ENCODE measurements around the gene GPR61.

GPR61 gene, protein sequence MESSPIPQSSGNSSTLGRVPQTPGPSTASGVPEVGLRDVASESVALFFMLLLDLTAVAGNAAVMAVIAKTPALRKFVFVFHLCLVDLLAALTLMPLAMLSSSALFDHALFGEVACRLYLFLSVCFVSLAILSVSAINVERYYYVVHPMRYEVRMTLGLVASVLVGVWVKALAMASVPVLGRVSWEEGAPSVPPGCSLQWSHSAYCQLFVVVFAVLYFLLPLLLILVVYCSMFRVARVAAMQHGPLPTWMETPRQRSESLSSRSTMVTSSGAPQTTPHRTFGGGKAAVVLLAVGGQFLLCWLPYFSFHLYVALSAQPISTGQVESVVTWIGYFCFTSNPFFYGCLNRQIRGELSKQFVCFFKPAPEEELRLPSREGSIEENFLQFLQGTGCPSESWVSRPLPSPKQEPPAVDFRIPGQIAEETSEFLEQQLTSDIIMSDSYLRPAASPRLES

DNA sequence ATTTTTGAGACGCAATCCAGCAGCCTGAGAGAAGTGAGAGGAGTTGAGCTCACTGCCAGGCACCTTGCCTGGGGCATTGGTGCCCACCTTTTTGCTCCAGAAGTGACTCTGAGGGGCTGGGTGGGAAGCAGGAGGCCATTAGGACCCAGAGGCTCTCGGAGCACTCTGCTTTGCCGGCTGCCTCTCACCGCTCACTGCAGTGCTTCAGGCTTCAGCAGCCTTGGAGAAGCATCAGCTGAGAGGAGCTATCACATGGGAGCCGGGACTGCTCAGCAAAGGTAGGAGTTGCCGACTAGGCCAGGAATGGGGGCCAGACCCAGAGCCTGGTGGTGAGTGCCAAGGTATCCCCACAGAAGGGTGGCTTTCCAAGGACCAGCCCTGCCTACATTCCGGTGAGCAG, at the start of gene GPR61:
Gene GPR61 (plus strand): TSS at position 197 of the 400 bp plus-strand sequence. CDS start 3,151 bp downstream, outside the sequence.
- no peak for TF ChIP-seq GATA3 (IDR thresholded peaks at IDR 0.05; ENCODE audit: low read depth, low read length)
- no peak for TF ChIP-seq GATA2 (IDR thresholded peaks at IDR 0.05; ENCODE audit: low read depth, low read length)

DNA sequence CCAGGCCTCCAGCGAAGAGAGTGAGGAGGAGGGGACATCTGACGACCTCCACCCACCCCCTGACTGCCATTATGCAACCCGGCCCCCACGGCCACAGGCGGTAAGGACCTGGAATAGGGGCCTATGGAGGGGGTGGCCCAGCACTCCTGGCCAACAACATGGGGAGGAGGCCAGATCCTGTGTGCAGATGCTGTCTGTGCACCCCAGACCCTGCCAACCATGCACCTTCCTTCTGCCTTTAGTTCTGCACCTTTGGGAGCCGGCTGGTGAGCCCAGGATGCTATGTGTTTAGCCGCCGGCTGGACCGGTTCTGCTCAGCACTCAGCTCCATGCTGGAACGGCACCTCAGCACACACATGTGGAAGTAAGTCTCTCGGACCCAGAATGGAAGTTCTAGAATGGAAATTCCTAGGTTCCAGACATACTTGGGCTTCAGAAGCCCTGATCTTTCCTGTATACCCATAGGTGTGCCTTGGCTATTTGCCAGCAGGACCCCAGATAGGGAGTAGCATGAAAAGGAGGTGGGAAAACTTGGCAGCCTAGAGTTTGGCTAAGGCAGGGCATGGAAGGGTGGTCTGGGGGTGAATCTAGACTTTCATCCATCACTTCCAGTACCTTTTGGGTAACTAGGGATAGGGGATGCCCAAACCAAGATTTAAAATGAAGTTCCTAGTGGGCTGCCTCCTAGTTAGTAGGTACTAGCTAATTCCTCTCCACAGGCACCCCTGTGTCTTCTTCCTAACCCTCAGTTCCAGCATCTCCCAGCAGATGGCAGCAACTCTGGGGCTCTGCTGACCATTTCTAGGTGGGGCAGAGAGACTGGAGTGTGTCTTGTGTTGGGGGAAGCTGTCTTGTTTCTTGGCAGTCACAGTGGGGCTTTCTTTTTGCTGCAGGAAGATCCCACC, 49.4 kb upstream of the GPR61 start:
- no peak for TF ChIP-seq GATA2 (IDR thresholded peaks at IDR 0.05; ENCODE audit: low read depth, low read length)
- no peak for TF ChIP-seq GATA3 (IDR thresholded peaks at IDR 0.05; ENCODE audit: low read depth, low read length)

DNA sequence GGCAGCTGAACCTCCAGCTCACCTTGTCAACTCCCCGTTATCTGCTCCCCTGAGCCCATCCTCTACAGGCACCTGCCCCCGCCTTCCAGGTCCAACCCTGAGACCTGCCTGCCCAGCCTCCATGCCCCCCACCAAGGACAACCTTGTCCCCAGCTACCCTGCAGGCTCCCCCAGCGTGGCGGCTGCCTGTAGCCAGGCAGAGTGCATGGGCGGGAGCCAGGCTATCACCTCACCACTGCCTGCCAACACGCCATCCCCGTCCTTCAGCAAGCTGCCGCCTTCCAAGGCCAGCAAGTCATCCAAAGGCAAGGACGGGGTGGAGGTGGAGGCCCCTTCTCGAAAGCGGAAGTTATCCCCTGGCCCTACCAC, 48.8 kb upstream of the GPR61 start:
- TF ChIP-seq GATA2 (IDR thresholded peaks at IDR 0.05; ENCODE audit: low read depth, low read length) (no peak), GATA3 (IDR thresholded peaks at IDR 0.05; ENCODE audit: low read depth, low read length) (no peak)

DNA sequence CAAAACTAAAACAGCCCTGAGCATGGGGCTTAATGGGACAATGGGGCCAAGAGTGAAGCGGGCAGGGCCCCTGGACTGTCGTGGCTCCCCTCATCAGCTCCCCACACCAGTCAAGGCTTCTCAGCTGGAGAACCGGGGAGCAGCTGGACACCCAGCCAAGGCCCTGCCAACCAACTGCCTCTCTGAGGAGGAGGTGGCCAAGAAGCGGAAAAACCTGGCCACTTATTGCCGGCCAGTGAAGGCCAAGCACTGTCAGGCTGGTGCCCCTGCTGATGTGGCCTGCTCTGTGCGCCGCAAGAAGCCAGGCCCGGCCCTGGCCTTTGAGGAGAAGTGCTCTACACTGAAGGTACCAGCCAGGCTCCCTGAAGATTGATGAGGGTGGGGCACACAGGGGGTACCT, 48.3 kb upstream of the GPR61 start:
- no peak for TF ChIP-seq GATA2 (IDR thresholded peaks at IDR 0.05; ENCODE audit: low read depth, low read length)
- TF ChIP-seq GATA3 (IDR thresholded peaks at IDR 0.05; ENCODE audit: low read depth, low read length): no peak

DNA sequence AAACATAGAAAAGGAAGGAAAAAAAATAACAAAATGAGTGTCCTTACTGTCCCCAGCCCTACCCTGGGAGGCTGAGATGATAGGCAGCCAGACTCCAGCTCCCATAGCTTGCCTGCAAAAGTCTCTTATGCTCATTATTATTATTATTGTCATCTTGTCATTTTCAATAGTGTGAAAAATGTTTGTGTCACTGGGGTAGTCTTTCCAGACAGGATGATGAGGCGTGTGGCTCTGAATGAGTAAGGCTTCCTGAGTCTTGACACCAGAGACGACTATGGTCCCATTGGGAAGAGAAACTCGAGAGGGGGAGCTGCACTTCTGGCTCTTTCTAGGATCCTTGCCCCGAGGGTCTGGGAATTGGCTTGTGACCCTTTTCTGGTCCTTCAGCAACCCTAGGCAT, 46.9 kb upstream of the GPR61 start:
- TF ChIP-seq GATA2 (IDR thresholded peaks at IDR 0.05; ENCODE audit: low read depth, low read length) (no peak), GATA3 (IDR thresholded peaks at IDR 0.05; ENCODE audit: low read depth, low read length) (no peak)

DNA sequence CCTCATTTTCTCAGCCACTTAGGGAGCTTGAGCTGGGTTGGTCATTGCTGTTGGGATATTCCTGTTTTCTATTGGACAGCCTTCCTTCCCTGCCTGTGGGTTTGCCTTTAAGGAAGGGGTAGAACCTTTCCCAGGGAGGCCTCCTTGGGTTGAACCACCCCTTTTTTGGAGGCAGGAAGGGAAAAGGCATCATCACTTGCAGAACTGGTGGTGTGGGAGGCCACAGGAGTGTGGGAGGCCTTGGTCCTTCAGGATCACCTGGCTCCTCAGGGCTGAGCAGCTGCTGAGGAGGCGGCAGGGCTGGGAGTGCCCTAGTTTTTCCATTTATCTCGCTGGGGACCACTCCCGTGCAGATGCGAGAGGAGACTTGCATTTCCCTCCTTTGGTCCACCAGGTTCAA, 46.4 kb upstream of the GPR61 start:
- TF ChIP-seq GATA3 (IDR thresholded peaks at IDR 0.05; ENCODE audit: low read depth, low read length) (no peak), GATA2 (IDR thresholded peaks at IDR 0.05; ENCODE audit: low read depth, low read length) (no peak)

DNA sequence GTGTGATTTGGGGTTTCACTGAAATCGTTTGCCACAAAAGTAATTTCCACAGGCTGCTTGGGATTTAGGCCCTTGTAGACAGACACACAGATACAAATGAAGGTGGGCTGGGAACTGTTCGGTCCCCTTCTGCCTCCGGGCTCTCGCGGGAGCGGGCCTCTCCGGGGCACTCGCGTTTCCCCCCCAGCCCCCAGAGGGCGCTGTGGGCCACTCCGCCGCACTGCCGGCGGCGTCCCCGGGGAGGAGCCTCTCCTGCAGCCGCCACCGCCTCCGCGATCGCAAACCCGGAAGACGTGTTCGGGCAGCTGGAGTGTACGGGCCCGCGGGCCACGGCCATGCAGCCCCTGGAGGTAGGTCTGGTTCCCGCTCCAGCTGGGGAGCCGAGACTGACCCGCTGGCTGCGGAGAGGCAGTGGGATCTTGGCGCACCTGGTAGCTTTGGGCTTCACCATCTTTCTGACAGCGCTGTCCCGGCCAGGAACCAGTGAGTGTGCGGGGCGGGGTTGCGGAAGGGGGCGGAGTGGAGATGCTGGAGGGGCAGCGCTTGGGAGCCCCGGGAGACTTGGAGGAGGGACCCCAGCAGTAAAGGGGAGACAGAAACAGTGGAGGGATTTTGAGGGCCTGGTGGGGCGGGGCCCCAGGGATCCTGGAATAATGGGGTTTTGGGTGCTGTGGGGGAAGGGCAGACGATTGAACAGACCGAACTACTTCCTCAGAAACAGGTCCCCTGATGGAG, 45.7 kb upstream of the GPR61 start, which contains the start of gene CYB561D1:
Gene CYB561D1 (plus strand): TSS at position 290 of the 735 bp plus-strand sequence. CDS start 46 bp downstream, at position 336.
- TF ChIP-seq GATA3 (IDR thresholded peaks at IDR 0.05; ENCODE audit: low read depth, low read length) (no peak), GATA2 (IDR thresholded peaks at IDR 0.05; ENCODE audit: low read depth, low read length) (no peak)

DNA sequence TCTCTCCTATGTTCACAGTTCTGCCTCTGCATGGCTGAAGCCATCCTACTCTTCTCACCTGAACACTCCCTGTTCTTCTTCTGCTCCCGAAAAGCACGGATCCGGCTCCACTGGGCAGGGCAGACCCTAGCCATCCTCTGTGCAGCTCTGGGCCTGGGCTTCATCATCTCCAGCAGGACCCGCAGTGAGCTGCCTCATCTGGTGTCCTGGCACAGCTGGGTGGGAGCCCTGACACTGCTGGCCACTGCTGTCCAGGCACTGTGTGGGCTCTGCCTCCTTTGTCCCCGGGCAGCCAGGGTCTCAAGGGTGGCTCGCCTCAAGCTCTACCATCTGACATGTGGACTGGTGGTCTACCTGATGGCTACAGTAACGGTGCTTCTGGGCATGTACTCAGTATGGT, 43.9 kb upstream of the GPR61 start:
- TF ChIP-seq GATA3 (IDR thresholded peaks at IDR 0.05; ENCODE audit: low read depth, low read length) (no peak), GATA2 (IDR thresholded peaks at IDR 0.05; ENCODE audit: low read depth, low read length) (no peak)

DNA sequence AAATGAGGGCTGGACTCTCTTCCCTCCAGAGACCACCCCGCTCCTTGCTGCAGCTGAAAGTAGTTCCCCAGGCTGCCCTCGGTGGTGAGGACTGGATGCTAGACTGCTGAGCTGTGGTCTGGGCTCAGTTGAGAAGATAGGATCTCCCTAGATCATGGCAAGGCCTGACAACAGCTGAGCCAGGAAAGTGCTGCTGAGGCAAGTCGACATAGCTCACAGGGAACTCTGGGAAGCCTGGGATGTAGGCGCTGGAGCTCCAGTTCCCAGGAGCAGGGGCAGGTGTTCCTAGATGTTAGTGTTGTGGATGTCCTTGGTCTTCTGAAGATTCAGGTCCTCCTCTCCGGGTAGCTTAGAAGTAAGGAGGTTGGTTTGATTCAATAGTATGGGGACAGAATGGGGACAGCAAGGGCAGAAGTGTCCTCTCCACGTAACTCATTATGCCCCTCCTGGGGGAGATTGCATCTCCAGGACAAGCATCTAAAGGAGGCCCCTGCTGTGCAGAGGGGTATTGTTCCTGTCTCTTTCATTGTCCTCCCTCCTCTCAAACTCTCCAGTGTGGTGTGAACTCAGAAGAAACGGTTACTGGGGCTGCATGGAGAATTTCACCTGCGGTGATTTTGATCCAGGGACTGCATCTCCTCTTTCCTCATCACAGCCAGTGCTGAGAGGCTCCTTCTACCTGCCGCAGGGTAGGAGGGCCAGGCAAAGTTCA, 42.1 kb upstream of the GPR61 start:
- TF ChIP-seq GATA3 (IDR thresholded peaks at IDR 0.05; ENCODE audit: low read depth, low read length) (no peak), GATA2 (IDR thresholded peaks at IDR 0.05; ENCODE audit: low read depth, low read length) (no peak)

DNA sequence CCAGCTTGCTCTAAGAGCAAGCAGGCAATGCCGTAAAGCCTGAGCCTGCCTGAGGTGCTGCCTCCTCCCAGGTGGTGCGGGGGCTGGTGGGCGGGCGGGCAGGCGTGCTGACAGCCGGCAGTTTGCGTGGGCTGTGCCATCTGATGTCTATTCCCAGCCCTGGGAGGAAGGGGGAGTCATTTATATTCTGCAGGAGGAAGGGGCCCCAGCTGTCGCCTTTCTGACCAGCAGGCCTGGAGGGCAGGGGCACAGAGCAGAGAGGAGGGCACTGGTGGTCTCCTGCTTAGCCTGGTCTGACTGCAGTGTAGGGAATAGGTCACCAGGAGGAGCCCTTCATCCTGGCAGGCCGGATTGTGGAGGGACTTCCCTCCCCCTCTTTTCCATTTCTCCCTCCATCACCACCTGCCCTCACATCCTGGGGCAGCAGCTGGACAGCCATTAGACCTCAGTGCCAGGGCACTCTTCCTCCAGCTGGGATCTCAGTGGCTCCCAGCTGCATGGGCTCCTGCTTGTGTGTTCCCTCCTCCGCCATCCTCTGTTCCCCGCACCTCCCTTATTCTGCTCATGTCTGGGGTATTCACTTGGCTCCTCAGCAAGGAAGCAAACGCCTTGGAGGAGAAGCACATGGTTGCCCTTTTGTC, 41.4 kb upstream of the GPR61 start:
- TF ChIP-seq GATA3 (IDR thresholded peaks at IDR 0.05; ENCODE audit: low read depth, low read length) (no peak), GATA2 (IDR thresholded peaks at IDR 0.05; ENCODE audit: low read depth, low read length) (no peak)

DNA sequence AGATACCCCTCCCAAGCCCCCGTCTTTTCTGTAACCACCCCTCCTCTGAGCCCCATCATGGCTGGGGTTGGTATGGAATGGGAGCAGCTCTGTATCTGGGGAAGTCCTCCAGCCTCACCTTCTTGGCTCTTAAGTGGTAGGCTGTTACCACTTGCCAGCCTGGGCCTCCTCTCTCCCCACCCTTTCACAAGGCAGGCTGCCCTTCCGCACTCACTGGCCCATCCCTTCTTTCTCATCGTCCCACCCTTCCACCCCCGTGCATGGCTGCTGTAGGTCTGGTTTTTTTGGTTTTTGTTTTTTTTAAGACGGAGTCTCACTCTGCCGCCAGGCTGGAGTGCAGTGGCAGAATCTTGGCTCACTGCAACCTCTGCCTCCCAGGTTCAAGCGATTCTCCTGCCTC, 40.6 kb upstream of the GPR61 start:
- TF ChIP-seq GATA3 (IDR thresholded peaks at IDR 0.05; ENCODE audit: low read depth, low read length) (no peak), GATA2 (IDR thresholded peaks at IDR 0.05; ENCODE audit: low read depth, low read length) (no peak)

DNA sequence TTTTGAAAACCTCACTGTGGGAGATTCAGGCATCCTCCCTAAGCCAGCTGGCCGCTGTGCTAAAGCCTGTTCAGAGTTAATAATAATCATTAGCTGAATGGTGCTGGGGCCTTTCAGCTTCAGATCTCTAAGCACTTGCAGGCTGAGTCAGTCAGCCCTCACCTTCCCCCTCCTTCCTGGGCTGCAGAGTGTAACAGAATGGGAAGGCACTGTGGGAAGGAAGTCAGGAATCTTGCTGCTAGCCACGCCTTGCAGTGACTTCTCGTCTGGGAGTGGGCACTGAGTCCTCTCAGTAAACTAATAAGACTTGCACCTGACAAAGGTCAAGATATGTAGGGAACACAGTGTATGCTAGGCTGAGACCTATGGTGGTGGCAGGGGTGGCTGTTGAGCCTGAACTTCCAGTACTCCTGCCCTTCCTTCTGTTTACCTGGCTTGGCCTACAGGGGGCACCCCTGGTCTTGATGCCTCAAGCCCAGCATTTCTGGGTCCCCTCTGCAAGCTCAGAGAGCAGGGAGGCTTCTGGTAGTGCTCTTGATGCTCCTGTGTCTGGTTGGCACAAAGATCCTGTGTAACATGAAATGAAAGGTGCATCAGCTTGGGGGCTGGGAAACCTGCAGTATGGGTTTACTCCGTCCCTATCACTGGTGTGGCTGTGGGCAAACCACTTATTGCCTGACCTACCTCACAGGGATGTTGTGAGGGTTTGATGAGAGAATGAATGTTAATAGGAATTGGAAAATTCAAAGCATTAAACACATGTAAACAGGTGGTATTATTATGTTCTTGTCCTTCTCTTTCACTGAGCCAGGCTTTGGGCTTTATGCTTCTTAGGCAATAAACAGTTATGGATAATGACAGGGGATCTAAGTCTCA, 39.8 kb upstream of the GPR61 start:
- no peak for TF ChIP-seq GATA3 (IDR thresholded peaks at IDR 0.05; ENCODE audit: low read depth, low read length)
- TF ChIP-seq GATA2 (IDR thresholded peaks at IDR 0.05; ENCODE audit: low read depth, low read length): no peak
